ENCODE measurements around the gene LYZL6.

- TF ChIP-seq EZH2 (IDR thresholded peaks at IDR 0.05) (no peak), ZNF274 (IDR thresholded peaks at IDR 0.05; ENCODE audit: low read depth, low read length) (no peak), CBX3 (IDR thresholded peaks at IDR 0.05; ENCODE audit: low read depth) (no peak), CTCF (IDR thresholded peaks at IDR 0.05 in 2 of 3, conservative IDR thresholded peaks at IDR 0.05 in 1 of 3; ENCODE audit: borderline replicate concordance in 1 of 3, insufficient read depth in 1 of 3, low read depth in 2 of 3, low read length in 2 of 3) (no peak), POLR2AphosphoS5 (IDR thresholded peaks at IDR 0.05; ENCODE audit: low read depth, low read length) (no peak), REST (IDR thresholded peaks at IDR 0.05; ENCODE audit: low read depth) (no peak)
Measured at GRCh38 chr17:35894206-35894605, 49.3 kb downstream of the LYZL6 start.
